DMS79 treated with DMSO at 0.1 percent for 48 hours (cell line): Measurements from ENCODE around the gene LGALS4.
"Not testable (repeated sequence)": the region's sequence is repeated elsewhere in the genome, so short reads cannot be mapped to it uniquely, and the experiment has no call there.

Experiments used
- DNase-seq: peaks from one replicate; lab custom pipeline; 2025; lab: John Stamatoyannopoulos, UW

Gene LGALS4

GRCh38 chr19:38812841-38813320 lies at the start of gene LGALS4:
Gene LGALS4, minus strand, starts transcription at chr19:38812945. Its CDS starts 59 bp downstream, at chr19:38812886.
- no peak for DNase-seq

- no peak for DNase-seq
Observed at GRCh38 chr19:38861368-38861767, 48.6 kb upstream of the LGALS4 start.

- DNase-seq, result not testable (repeated sequence)
Observed at GRCh38 chr19:38859631-38860204, 47.0 kb upstream of the LGALS4 start.

- no peak for DNase-seq
Observed at GRCh38 chr19:38856813-38857212, 44.1 kb upstream of the LGALS4 start.

- not testable (repeated sequence) for DNase-seq
Observed at GRCh38 chr19:38855751-38856150, 43.0 kb upstream of the LGALS4 start.

- not testable (repeated sequence) for DNase-seq
Observed at GRCh38 chr19:38854961-38855360, 42.2 kb upstream of the LGALS4 start.

GRCh38 chr19:38853214-38853613 lies 40.5 kb upstream of the LGALS4 start:
- DNase-seq, result no peak

- DNase-seq, result no peak
Observed at GRCh38 chr19:38852231-38853044, 39.7 kb upstream of the LGALS4 start.

- peak; percentile 75 for DNase-seq
Observed at GRCh38 chr19:38851622-38852230, 39.0 kb upstream of the LGALS4 start.

GRCh38 chr19:38850976-38851621 lies 38.4 kb upstream of the LGALS4 start:
- no peak for DNase-seq

- DNase-seq, result no peak
Observed at GRCh38 chr19:38850436-38850975, 37.8 kb upstream of the LGALS4 start.

GRCh38 chr19:38849860-38850435 lies 37.2 kb upstream of the LGALS4 start, which contains the start of gene HNRNPL:
Gene HNRNPL, minus strand, starts transcription at chr19:38849986. Its CDS starts 20 bp downstream, at chr19:38849966.
- DNase-seq, result peak; percentile 100

- DNase-seq, result peak; percentile 92
Observed at GRCh38 chr19:38849147-38849859, 36.6 kb upstream of the LGALS4 start.

GRCh38 chr19:38848299-38849146 lies 35.8 kb upstream of the LGALS4 start:
- no peak for DNase-seq

GRCh38 chr19:38846097-38846496 lies 33.4 kb upstream of the LGALS4 start:
- no peak for DNase-seq

- DNase-seq, result no peak
Observed at GRCh38 chr19:38845374-38846024, 32.8 kb upstream of the LGALS4 start.

- DNase-seq, result no peak
Observed at GRCh38 chr19:38844093-38844686, 31.4 kb upstream of the LGALS4 start.

GRCh38 chr19:38843175-38843758 lies 30.5 kb upstream of the LGALS4 start:
- no peak for DNase-seq
